Measurements from ENCODE around the gene STK11.
"Not testable (repeated sequence)": the region's sequence is repeated elsewhere in the genome, so short reads cannot be mapped to it uniquely, and the experiment has no call there.

The STK11 gene

DNA sequence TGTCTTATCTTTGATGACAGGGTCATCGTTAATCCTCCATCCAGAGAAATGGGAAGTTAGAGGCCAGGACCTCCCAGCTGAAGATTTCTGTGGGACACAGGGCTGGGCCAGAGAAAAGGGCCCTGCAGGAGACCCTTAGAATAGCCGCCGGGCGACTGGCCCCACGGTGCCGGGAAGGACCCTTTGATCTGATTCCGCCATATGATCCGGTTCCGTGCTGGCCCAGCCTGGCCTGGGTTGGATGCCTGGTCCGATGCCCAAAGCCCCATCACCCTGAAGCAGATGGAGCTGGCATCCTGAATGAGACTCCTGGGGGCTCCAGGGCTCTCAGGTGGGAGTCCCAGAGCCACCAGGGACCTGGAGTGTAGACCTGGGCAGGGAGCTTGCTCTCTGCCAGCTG lies 6.0 kb upstream of the STK11 start:
- DNase-seq (ENCODE audit: low read depth) = no peak
- TF ChIP-seq, protein P1, sequence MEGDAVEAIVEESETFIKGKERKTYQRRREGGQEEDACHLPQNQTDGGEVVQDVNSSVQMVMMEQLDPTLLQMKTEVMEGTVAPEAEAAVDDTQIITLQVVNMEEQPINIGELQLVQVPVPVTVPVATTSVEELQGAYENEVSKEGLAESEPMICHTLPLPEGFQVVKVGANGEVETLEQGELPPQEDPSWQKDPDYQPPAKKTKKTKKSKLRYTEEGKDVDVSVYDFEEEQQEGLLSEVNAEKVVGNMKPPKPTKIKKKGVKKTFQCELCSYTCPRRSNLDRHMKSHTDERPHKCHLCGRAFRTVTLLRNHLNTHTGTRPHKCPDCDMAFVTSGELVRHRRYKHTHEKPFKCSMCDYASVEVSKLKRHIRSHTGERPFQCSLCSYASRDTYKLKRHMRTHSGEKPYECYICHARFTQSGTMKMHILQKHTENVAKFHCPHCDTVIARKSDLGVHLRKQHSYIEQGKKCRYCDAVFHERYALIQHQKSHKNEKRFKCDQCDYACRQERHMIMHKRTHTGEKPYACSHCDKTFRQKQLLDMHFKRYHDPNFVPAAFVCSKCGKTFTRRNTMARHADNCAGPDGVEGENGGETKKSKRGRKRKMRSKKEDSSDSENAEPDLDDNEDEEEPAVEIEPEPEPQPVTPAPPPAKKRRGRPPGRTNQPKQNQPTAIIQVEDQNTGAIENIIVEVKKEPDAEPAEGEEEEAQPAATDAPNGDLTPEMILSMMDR (IDR thresholded peaks at IDR 0.05; ENCODE audit: low read depth, low read length, missing control alignments) = no peak
- no peak overlapping the region for H3K4me3 ChIP-seq (ENCODE audit: low read depth, low read length)

DNA sequence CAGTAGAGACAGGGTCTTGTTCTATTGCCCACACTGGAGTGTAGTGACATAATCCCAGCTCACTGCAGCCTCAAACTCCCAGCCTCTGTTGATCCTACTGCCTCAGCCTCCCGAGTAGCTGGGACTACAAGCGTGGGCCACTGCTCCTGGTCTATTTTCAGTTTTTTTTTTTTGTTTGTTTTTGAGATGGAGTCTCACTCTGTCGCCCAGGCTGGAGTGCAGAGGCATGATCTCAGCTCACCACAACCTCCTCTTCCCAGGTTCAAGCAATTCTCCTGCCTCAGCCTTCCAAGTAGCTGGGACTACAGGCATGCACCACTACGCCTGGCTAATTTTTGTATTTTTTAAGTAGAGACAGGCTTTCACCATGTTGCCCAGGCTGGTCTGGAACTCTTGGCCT lies 5.0 kb upstream of the STK11 start:
- DNase-seq (ENCODE audit: low read depth); H3K4me3 ChIP-seq (ENCODE audit: low read depth, low read length): not testable (repeated sequence)

DNA sequence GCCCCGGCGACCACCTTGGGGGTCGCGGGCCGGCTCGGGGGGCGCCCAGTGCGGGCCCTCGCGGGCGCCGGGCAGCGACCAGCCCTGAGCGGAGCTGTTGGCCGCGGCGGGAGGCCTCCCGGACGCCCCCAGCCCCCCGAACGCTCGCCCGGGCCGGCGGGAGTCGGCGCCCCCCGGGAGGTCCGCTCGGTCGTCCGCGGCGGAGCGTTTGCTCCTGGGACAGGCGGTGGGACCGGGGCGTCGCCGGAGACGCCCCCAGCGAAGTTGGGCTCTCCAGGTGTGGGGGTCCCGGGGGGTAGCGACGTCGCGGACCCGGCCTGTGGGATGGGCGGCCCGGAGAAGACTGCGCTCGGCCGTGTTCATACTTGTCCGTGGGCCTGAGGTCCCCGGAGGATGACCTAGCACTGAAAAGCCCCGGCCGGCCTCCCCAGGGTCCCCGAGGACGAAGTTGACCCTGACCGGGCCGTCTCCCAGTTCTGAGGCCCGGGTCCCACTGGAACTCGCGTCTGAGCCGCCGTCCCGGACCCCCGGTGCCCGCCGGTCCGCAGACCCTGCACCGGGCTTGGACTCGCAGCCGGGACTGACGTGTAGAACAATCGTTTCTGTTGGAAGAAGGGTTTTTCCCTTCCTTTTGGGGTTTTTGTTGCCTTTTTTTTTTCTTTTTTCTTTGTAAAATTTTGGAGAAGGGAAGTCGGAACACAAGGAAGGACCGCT lies 729 bp downstream of the STK11 start:
- no peak for DNase-seq (ENCODE audit: low read depth)
- peak overlapping the region; percentile 82 for H3K4me3 ChIP-seq (ENCODE audit: low read depth, low read length)
- TF ChIP-seq, protein P1 (IDR thresholded peaks at IDR 0.05; ENCODE audit: low read depth, low read length, missing control alignments) = no peak

GRCh38 chr19:1206864-1207450 lies 1.4 kb downstream of the STK11 start:
- TF ChIP-seq, protein P1 (IDR thresholded peaks at IDR 0.05; ENCODE audit: low read depth, low read length, missing control alignments) = no peak
- H3K4me3 ChIP-seq (ENCODE audit: low read depth, low read length) = peak overlapping the region; percentile 82
- DNase-seq (ENCODE audit: low read depth) = no peak

DNA sequence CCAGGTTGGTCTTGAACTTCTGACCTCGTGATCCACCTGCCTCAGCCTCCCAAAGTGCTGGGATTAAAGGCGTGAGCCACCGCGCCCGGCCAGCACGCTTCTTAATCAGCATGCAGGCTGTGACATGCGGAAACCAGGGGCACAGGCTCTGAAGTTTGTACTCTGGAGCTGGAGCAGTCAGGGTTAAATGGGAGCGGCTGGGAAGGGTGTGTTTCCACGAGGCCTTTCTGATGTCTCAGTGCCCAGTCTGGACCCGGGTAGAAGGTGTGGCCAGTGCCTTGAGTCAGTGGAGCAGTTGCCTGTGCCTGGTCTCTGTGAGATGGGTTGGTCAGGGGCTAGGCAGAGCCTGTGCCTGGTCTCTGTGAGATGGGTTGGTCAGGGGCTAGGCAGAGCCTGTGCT lies 3.3 kb downstream of the STK11 start:
- not testable (repeated sequence) for H3K4me3 ChIP-seq (ENCODE audit: low read depth, low read length); DNase-seq (ENCODE audit: low read depth)

DNA sequence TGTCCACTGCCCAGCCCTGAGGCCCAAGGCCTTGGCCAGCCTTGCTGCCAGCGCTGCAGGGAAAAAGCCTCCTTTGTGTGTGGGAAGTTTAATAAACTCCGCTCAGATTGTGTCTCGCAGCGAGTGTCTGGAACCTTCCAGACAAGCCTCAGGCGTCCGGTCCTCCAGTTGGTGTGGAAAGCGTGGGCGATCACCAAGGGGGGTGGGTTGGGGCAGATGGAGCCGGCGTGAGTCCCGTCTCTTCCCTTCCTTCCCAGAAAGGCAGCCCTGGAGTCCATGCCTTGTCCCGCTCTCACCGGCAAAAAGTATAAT lies 4.6 kb downstream of the STK11 start:
- DNase-seq (ENCODE audit: low read depth) = no peak
- H3K4me3 ChIP-seq (ENCODE audit: low read depth, low read length) = no peak overlapping the region
- TF ChIP-seq, protein P1 (IDR thresholded peaks at IDR 0.05; ENCODE audit: low read depth, low read length, missing control alignments) = no peak

DNA sequence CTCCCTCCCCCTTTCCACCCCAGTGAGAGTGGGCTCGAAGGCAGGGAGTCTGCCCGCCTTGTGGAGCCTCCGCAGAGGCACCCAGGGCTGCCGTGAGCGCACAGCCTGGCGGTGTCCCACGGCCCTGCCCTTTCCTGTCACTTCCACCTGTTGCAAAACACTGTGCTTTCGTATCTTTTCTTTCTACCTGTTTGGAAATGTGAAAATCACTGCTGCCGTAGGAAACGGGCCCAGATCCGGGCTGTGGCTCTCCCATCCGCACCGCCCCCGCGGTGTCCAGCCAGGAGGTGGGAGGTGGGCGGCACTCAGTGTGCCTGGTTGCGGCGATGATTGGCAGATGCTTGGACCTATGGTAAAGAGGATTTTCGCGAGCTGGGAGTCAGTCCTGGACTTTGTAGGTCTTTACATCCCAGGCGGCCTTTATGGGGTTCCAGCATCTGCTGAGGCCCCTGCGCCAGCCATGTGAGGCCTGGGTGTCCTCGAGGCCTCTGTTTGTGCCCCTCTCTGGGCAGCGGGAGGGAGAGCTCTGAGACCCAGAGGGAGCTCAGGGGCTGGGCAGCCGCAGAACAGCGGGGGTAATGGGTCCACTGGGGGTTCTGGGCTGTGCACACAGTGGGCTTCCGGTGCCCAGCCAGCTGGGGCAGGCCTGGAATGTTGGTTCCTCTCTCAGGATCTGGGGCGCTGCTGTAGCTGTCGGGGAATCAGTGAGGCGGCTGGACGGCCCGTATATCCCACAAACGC lies 6.1 kb downstream of the STK11 start:
- DNase-seq (ENCODE audit: low read depth) = no peak
- TF ChIP-seq, protein P1 (IDR thresholded peaks at IDR 0.05; ENCODE audit: low read depth, low read length, missing control alignments) = no peak
- H3K4me3 ChIP-seq (ENCODE audit: low read depth, low read length) = no peak overlapping the region

Measured in GM12864 (cell line).